UCSD-AML1 (cell line): Measurements from ENCODE around the gene ARHGAP23.
"Not testable (repeated sequence)": the region's sequence is repeated elsewhere in the genome, so short reads cannot be mapped to it uniquely, and the experiment has no call there.

Source experiments
- DNase-seq: peaks from one replicate; lab custom pipeline; 2025; ENCODE audit not compliant: unreplicated experiment; lab: John Stamatoyannopoulos, UW

Gene ARHGAP23

GRCh38 chr17:38421871-38422827 is 6.1 kb upstream of the ARHGAP23 start:
- DNase-seq, result no peak

GRCh38 chr17:38424297-38424972 is 3.8 kb upstream of the ARHGAP23 start:
- no peak for DNase-seq

GRCh38 chr17:38425031-38425430 is 3.2 kb upstream of the ARHGAP23 start:
- peak; percentile 79 for DNase-seq

- peak; percentile 70 for DNase-seq
These were observed 2.5 kb upstream of the ARHGAP23 start for GRCh38 chr17:38425744-38426143.

- no peak for DNase-seq
These were observed 1.8 kb upstream of the ARHGAP23 start for GRCh38 chr17:38426441-38426840.

GRCh38 chr17:38427160-38427949 is 909 bp upstream of the ARHGAP23 start:
- no peak for DNase-seq

GRCh38 chr17:38428643-38429371 is 543 bp downstream of the ARHGAP23 start:
- DNase-seq, result peak; percentile 63

- no peak for DNase-seq
These were observed 1.3 kb downstream of the ARHGAP23 start for GRCh38 chr17:38429476-38430100.

GRCh38 chr17:38430316-38430715 is 2.1 kb downstream of the ARHGAP23 start:
- DNase-seq, result no peak

- no peak for DNase-seq
These were observed 2.6 kb downstream of the ARHGAP23 start for GRCh38 chr17:38430822-38431221.

- no peak for DNase-seq
These were observed 3.3 kb downstream of the ARHGAP23 start for GRCh38 chr17:38431346-38432145.

GRCh38 chr17:38434178-38434665 is 6.0 kb downstream of the ARHGAP23 start:
- no peak for DNase-seq

- DNase-seq, result no peak
These were observed 7.5 kb downstream of the ARHGAP23 start for GRCh38 chr17:38435795-38436194.

GRCh38 chr17:38436386-38436785 is 8.1 kb downstream of the ARHGAP23 start:
- no peak for DNase-seq

GRCh38 chr17:38437313-38437712 is 9.0 kb downstream of the ARHGAP23 start:
- DNase-seq, result not testable (repeated sequence)

GRCh38 chr17:38439436-38439835 is 11.2 kb downstream of the ARHGAP23 start:
- DNase-seq, result no peak

GRCh38 chr17:38440614-38441397 is 12.5 kb downstream of the ARHGAP23 start:
- DNase-seq, result no peak

GRCh38 chr17:38441429-38442061 is 13.3 kb downstream of the ARHGAP23 start:
- DNase-seq, result no peak
